ENCODE results near the gene RALB.

Gene RALB

GRCh38 chr2:120314690-120315366 is 62.2 kb downstream of the RALB start:
- no peak overlapping the region for H3K4me3 ChIP-seq (ENCODE audit: low read length)
- TF ChIP-seq CTCF (IDR thresholded peaks at IDR 0.05; ENCODE audit: insufficient read depth, low read depth, low read length, missing control alignments), result no peak
- no peak for DNase-seq (ENCODE audit: low read depth)

DNA sequence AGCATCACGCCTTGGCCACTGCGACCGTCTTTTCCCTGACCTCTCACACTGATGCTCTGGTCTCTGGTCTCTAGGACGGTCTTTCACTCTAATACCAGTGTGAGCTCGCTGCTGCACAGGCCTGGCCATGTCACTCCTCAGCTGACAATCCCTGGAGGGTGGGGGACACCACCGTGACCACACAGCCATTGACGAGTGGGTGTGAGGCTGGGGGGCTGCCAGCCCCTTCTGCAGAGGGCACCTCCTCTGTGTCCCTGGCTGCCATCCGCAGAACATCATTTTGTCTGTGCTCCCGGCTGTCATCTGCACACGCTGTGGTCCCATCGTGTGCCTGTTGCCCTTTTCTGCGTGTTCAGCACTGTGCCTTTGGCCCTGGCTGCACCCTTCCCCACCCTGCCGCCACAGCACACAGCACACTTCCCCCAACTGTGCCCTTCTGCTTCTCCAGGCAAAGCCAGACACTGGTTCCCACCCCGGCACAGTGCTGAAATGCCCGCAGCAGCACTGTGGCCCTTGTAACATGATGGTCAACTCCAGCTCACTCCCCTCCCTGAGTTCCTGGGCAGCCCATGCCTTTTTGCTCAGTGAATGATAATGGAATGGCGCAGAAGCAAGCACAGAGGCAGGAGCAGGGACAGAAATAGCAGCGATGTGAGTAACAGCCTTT is 62.8 kb downstream of the RALB start:
- no peak for DNase-seq (ENCODE audit: low read depth)
- H3K4me3 ChIP-seq (ENCODE audit: low read length), result no peak overlapping the region
- no peak for TF ChIP-seq CTCF (IDR thresholded peaks at IDR 0.05; ENCODE audit: insufficient read depth, low read depth, low read length, missing control alignments)

DNA sequence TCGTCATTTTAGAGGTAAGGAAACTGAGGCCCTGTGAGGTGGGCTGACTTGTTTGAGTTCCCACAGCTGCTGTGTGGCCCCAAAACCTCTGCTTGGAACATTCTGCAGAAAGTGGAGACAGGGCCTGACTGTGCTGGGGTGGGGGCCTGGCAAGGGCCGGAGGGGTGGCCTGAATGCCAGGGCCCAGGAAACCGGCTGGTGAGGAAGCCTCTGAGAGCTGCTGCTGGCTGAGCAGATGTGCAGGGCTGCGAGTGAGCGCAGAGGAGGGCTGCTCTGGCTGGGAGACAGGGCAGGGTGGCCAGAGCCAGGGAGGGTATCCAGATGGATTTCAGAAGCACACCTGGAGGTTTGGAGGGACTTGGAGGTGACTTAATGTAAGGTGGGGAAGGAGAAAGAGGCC is 63.4 kb downstream of the RALB start:
- H3K4me3 ChIP-seq (ENCODE audit: low read length), result no peak overlapping the region
- no peak for TF ChIP-seq CTCF (IDR thresholded peaks at IDR 0.05; ENCODE audit: insufficient read depth, low read depth, low read length, missing control alignments)
- DNase-seq (ENCODE audit: low read depth), result no peak

- no peak for DNase-seq (ENCODE audit: low read depth)
- no peak overlapping the region for H3K4me3 ChIP-seq (ENCODE audit: low read length)
- no peak for TF ChIP-seq CTCF (IDR thresholded peaks at IDR 0.05; ENCODE audit: insufficient read depth, low read depth, low read length, missing control alignments)
These were observed 64.0 kb downstream of the RALB start for GRCh38 chr2:120316528-120317179.

- H3K4me3 ChIP-seq (ENCODE audit: low read length), result no peak overlapping the region
- DNase-seq (ENCODE audit: low read depth), result no peak
- no peak for TF ChIP-seq CTCF (IDR thresholded peaks at IDR 0.05; ENCODE audit: insufficient read depth, low read depth, low read length, missing control alignments)
These were observed 64.5 kb downstream of the RALB start for GRCh38 chr2:120317180-120317533.

GRCh38 chr2:120317916-120318315 is 65.3 kb downstream of the RALB start:
- no peak for DNase-seq (ENCODE audit: low read depth)
- TF ChIP-seq CTCF (IDR thresholded peaks at IDR 0.05; ENCODE audit: insufficient read depth, low read depth, low read length, missing control alignments), result no peak
- no peak overlapping the region for H3K4me3 ChIP-seq (ENCODE audit: low read length)

Measured in epithelial cell of esophagus (primary cell).